ENCODE measurements around the gene MRGPRX2. TPM values are rescaled to one million over a fixed set of nuclear protein-coding genes. Genes with fewer than 3 reads are reported as not detected.

MRGPRX2 gene
- polyA plus RNA-seq, 1 donor from 2014 or later, result not detected

DNA sequence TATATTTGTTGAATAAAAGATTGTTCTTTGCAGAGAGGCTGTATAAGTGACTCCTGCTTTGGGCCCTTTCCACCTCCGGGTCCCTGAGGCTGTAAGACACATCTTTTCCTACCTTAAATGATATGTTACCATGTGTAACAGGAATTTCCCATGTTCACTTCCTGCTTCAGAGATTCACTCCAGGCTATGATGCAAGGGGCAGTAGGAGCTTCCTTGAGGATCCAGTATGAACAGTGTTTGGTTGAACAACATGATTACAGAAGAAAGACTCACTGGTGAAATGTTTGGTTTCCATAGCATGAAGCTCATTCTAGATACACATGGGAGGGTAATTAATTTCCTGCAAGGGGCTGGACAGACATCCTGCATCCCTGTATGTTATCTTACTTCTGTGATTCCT lies 30.8 kb upstream of the MRGPRX2 start:
- H3K36me3 ChIP-seq (ENCODE audit: insufficient read depth, low read length), result no peaks in the 10 kb centered on the region
- no peaks in the 10 kb centered on the region for H3F3A ChIP-seq (ENCODE audit: insufficient read depth, low read length, poor library complexity, severe bottlenecking)
- no peaks in the 10 kb centered on the region for H3K9me2 ChIP-seq (ENCODE audit: insufficient read depth, low read length)
- H2AFZ ChIP-seq (ENCODE audit: low read depth, low read length), result no peak overlapping the region
- H3K9ac ChIP-seq (ENCODE audit: low read length), result no peak overlapping the region
- H3K9me3 ChIP-seq (ENCODE audit: low read length), result no peaks in the 10 kb centered on the region
- H3K4me3 ChIP-seq (ENCODE audit: low read length), result no peak overlapping the region
- no peak for TF ChIP-seq CTCF (IDR thresholded peaks at IDR 0.05; ENCODE audit: poor library complexity, severe bottlenecking)
- no peak overlapping the region for H3K27ac ChIP-seq (ENCODE audit: low read length)
- no peaks in the 10 kb centered on the region for H4K20me1 ChIP-seq (ENCODE audit: insufficient read depth)
- H3K4me2 ChIP-seq (ENCODE audit: low read length), result no peak overlapping the region
- H3K79me2 ChIP-seq (replicated peaks; ENCODE audit: insufficient read depth, low read length), result no peaks in the 10 kb centered on the region
- no peaks in the 10 kb centered on the region for H3K27me3 ChIP-seq (ENCODE audit: insufficient read depth, low read depth, low read length)

DNA sequence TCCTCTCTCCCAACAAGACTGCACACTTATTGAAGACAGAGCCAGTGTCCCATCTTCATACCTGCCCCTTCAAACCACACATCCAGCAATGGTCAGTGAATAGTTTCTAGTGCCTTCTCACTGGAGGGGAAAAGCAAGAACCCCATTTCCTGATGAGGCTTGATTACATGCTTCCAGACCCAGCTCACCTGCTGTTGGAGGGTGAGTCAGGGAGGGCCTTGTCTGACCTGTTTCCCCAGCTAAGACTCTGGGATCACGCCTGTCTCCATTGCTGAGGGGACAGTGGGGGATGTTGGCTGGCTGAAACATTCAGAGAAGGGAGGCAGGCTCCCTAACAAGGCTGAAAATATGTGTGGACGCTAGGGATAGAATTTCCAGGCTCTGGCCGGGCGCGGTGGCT lies 28.9 kb upstream of the MRGPRX2 start:
- Histone ChIP-seq H3F3A (ENCODE audit: insufficient read depth, low read length, poor library complexity, severe bottlenecking) (no peaks in the 10 kb centered on the region), H3K4me3 (ENCODE audit: low read length) (no peak overlapping the region), H3K4me2 (ENCODE audit: low read length) (no peak overlapping the region), H3K9me2 (ENCODE audit: insufficient read depth, low read length) (no peaks in the 10 kb centered on the region), H3K36me3 (ENCODE audit: insufficient read depth, low read length) (no peaks in the 10 kb centered on the region), H3K27me3 (ENCODE audit: insufficient read depth, low read depth, low read length) (no peaks in the 10 kb centered on the region), H2AFZ (ENCODE audit: low read depth, low read length) (no peak overlapping the region), H3K9me3 (ENCODE audit: low read length) (no peaks in the 10 kb centered on the region), H4K20me1 (ENCODE audit: insufficient read depth) (no peaks in the 10 kb centered on the region), H3K9ac (ENCODE audit: low read length) (no peak overlapping the region), H3K79me2 (replicated peaks; ENCODE audit: insufficient read depth, low read length) (no peaks in the 10 kb centered on the region), H3K27ac (ENCODE audit: low read length) (no peak overlapping the region)
- TF ChIP-seq RAD21 (conservative IDR thresholded peaks at IDR 0.05), result no peak
- no peak for TF ChIP-seq TAF1 (IDR thresholded peaks at IDR 0.05; ENCODE audit: low read depth)
- TF ChIP-seq REST (IDR thresholded peaks at IDR 0.05; ENCODE audit: borderline replicate concordance), result no peak
- no peak for TF ChIP-seq EP300 (conservative IDR thresholded peaks at IDR 0.05; ENCODE audit: poor library complexity, severe bottlenecking)
- no peak for TF ChIP-seq EZH2 (IDR thresholded peaks at IDR 0.05; ENCODE audit: borderline replicate concordance, insufficient read depth, low read length, poor library complexity, severe bottlenecking)
- no peak for TF ChIP-seq MXI1 (conservative IDR thresholded peaks at IDR 0.05; ENCODE audit: poor library complexity, severe bottlenecking)
- TF ChIP-seq SMC3 (conservative IDR thresholded peaks at IDR 0.05; ENCODE audit: poor library complexity), result no peak
- no peak for TF ChIP-seq POLR2AphosphoS5 (IDR thresholded peaks at IDR 0.05)
- no peak for TF ChIP-seq CTCF (IDR thresholded peaks at IDR 0.05; ENCODE audit: poor library complexity, severe bottlenecking)

Measured in neural cell (in vitro differentiated cells).